Caco-2 (cell line): ENCODE results near the gene PARVG. TPM values are rescaled to one million over a fixed set of nuclear protein-coding genes. Genes with fewer than 3 reads are reported as not detected.

ENCODE experiments used
- BruUV-seq: library from RNA; stranded (reverse); fragments of 400-500 nt; replicated peaks from 2 replicates; lab custom pipeline; 2021; lab: Mats Ljungman, UMichigan
- CTCF ChIA-PET: fragments of 300-600 bp; sonication (Branson Sonifier 250); formaldehyde crosslinking; loops from one replicate; lab custom pipeline; 2022; ENCODE audit warnings: antibody characterized with exemption; lab: Charles Lee
- POLR2A ChIA-PET: fragments of 300-600 bp; sonication (Branson Sonifier 250); formaldehyde crosslinking; loops from one replicate; lab custom pipeline; 2022; ENCODE audit warnings: antibody characterized with exemption; lab: Charles Lee
- DNase-seq, 2 experiments: peaks; one replicate each; pipeline versions ENCODE4 v3.0.0 to v3.0.0-alpha.2; 2020 to 2022
- H3K27me3 ChIP-seq: replicated peaks from 2 replicates; pipeline ENCODE4 v1.6.0; 2011; ENCODE audit warnings: low read length; ENCODE audit not compliant: control insufficient read depth, insufficient read depth
- H3K36me3 ChIP-seq: 2 replicates; pipeline ENCODE4 v1.5.1; 2011; ENCODE audit warnings: low read length; ENCODE audit not compliant: control insufficient read depth, insufficient read depth
- H3K4me1 ChIP-seq: fragments of 250-450 bp; sonication (Bioruptor Pico); 2 replicates; pipeline ENCODE4 v1.5.1; 2020; ENCODE audit warnings: mild to moderate bottlenecking
- H3K4me3 ChIP-seq: 2 replicates; pipeline ENCODE4 v1.5.1; 2011; ENCODE audit warnings: low read depth, mild to moderate bottlenecking, control low read depth, low read length
- H3K9me3 ChIP-seq: fragments of 250-450 bp; sonication (Bioruptor Pico); 2 replicates; pipeline ENCODE4 v1.5.1; 2020; ENCODE audit warnings: mild to moderate bottlenecking, moderate library complexity
- H3K27ac Mint-ChIP-seq: one replicate; pipeline ENCODE4 v1.8.0; 2022; ENCODE audit warnings: mixed read lengths; ENCODE audit not compliant: unreplicated experiment
- H3K27me3 Mint-ChIP-seq: one replicate; pipeline ENCODE4 v1.8.0; 2022; ENCODE audit warnings: mixed read lengths; ENCODE audit not compliant: insufficient read depth, unreplicated experiment
- H3K36me3 Mint-ChIP-seq: one replicate; pipeline ENCODE4 v1.8.0; 2022; ENCODE audit warnings: mild to moderate bottlenecking, mixed read lengths; ENCODE audit not compliant: insufficient read depth, unreplicated experiment
- H3K4me1 Mint-ChIP-seq: one replicate; pipeline ENCODE4 v1.8.0; 2022; ENCODE audit warnings: low read depth, mixed read lengths; ENCODE audit not compliant: unreplicated experiment
- H3K4me3 Mint-ChIP-seq: one replicate; pipeline ENCODE4 v1.8.0; 2022; ENCODE audit warnings: mild to moderate bottlenecking, moderate library complexity, mixed read lengths; ENCODE audit not compliant: unreplicated experiment
- H3K9me3 Mint-ChIP-seq: one replicate; pipeline ENCODE4 v1.8.0; 2022; ENCODE audit warnings: mixed read lengths; ENCODE audit not compliant: unreplicated experiment
- CTCF ChIP-seq, 2 experiments: fragments of 200-600 bp in 1 of 2; IDR thresholded peaks; 1 replicate in 1 of 2; 2 replicates in 1 of 2; pipeline versions ENCODE4 v1.5.1 to v1.8.0; 2011 to 2022; ENCODE audit warnings: antibody characterized with exemption in 1 of 2, control low read depth in 1 of 2, inconsistent platforms in 1 of 2, low read depth in 1 of 2, low read length in 1 of 2, mild to moderate bottlenecking in 1 of 2, moderate library complexity in 1 of 2; ENCODE audit not compliant: insufficient read depth in 1 of 2, severe bottlenecking in 1 of 2, unreplicated experiment in 1 of 2
- intact Hi-C: fragments of 100-400 bp; cut with micrococcal nuclease; formaldehyde crosslinking; loops from one replicate; pipeline ENCODE4 v1.10.0; 2022; ENCODE audit not compliant: unreplicated experiment
- total RNA-seq: library from RNA; stranded (reverse); gene quantifications from 2 replicates; pipeline ENCODE4 v1.2.3, GENCODE V29; 2022

The PARVG gene
- total RNA-seq, 1 experiment from 2014 or later: not detected

GRCh38 chr22:44199164-44199563 lies 18.4 kb downstream of the PARVG start:
- H3K36me3 ChIP-seq: no peaks in the 10 kb centered on the region
- H3K36me3 Mint-ChIP-seq: no peaks in the 10 kb centered on the region
- intact Hi-C loops: no loop called here
- no peak overlapping the region for H3K4me3 Mint-ChIP-seq
- no peaks in the 10 kb centered on the region; the same call in 1 of the 2 replicates for H3K27me3 ChIP-seq
- no peak for TF ChIP-seq CTCF (IDR thresholded peaks at IDR 0.05; ENCODE audit: insufficient read depth in 1 of 2, low read depth in 1 of 2, low read length in 1 of 2, severe bottlenecking in 1 of 2, unreplicated experiment in 1 of 2)
- BruUV-seq: no TSS peak
- no peaks in the 10 kb centered on the region for H3K4me1 Mint-ChIP-seq
- ChIA-PET CTCF (no interaction called here), POLR2A (no interaction called here)
- no peaks in the 10 kb centered on the region for H3K9me3 ChIP-seq
- H3K4me3 ChIP-seq: no peak overlapping the region
- peaks cover 22% of the 10 kb centered on the region for H3K27me3 Mint-ChIP-seq
- H3K27ac Mint-ChIP-seq: no peak overlapping the region
- H3K9me3 Mint-ChIP-seq: no peaks in the 10 kb centered on the region
- peak in 1 of 2 experiments; percentile 5 for DNase-seq
- H3K4me1 ChIP-seq: no peaks in the 10 kb centered on the region

- Mint-ChIP-seq H3K27me3 (peaks cover 15% of the 10 kb centered on the region), H3K4me3 (no peak overlapping the region), H3K4me1 (no peaks in the 10 kb centered on the region), H3K9me3 (no peaks in the 10 kb centered on the region), H3K36me3 (no peaks in the 10 kb centered on the region), H3K27ac (no peak overlapping the region)
- no peak for DNase-seq
- ChIA-PET CTCF (no interaction called here), POLR2A (no interaction called here)
- Histone ChIP-seq H3K27me3 (no peaks in the 10 kb centered on the region; the same call in 1 of the 2 replicates), H3K9me3 (no peaks in the 10 kb centered on the region), H3K4me3 (no peak overlapping the region), H3K36me3 (no peaks in the 10 kb centered on the region), H3K4me1 (no peaks in the 10 kb centered on the region)
- no peak for TF ChIP-seq CTCF (IDR thresholded peaks at IDR 0.05; ENCODE audit: insufficient read depth in 1 of 2, low read depth in 1 of 2, low read length in 1 of 2, severe bottlenecking in 1 of 2, unreplicated experiment in 1 of 2)
- no TSS peak for BruUV-seq
- intact Hi-C loops: no loop called here
Observed at GRCh38 chr22:44199866-44200265, 19.1 kb downstream of the PARVG start.

- Mint-ChIP-seq H3K27me3 (peaks cover 14% of the 10 kb centered on the region), H3K9me3 (no peaks in the 10 kb centered on the region), H3K36me3 (no peaks in the 10 kb centered on the region), H3K27ac (no peak overlapping the region), H3K4me1 (no peaks in the 10 kb centered on the region), H3K4me3 (no peak overlapping the region)
- Histone ChIP-seq H3K4me3 (no peak overlapping the region), H3K36me3 (no peaks in the 10 kb centered on the region), H3K4me1 (no peaks in the 10 kb centered on the region), H3K27me3 (no peaks in the 10 kb centered on the region; the same call in 1 of the 2 replicates), H3K9me3 (no peaks in the 10 kb centered on the region)
- no TSS peak for BruUV-seq
- ChIA-PET CTCF (no interaction called here), POLR2A (no interaction called here)
- TF ChIP-seq CTCF (IDR thresholded peaks at IDR 0.05; ENCODE audit: insufficient read depth in 1 of 2, low read depth in 1 of 2, low read length in 1 of 2, severe bottlenecking in 1 of 2, unreplicated experiment in 1 of 2): no peak
- peak in 1 of 2 experiments; percentile 11 for DNase-seq
- intact Hi-C loops: no loop called here
Observed at GRCh38 chr22:44200451-44200850, 19.7 kb downstream of the PARVG start.
